Measurements from ENCODE around the gene C19orf25.

- TF ChIP-seq CTCF (conservative IDR thresholded peaks at IDR 0.05): no peak
- no peak for TF ChIP-seq ZFX (IDR thresholded peaks at IDR 0.05)
These were observed 55.4 kb downstream of the C19orf25 start for GRCh38 chr19:1423436-1424191.
